ENCODE results near the gene INPP5F.
"Not testable (repeated sequence)": the region's sequence is repeated elsewhere in the genome, so short reads cannot be mapped to it uniquely, and the experiment has no call there.

Gene INPP5F

GRCh38 chr10:119783665-119784027 lies 57.8 kb downstream of the INPP5F start:
- H3K4me3 ChIP-seq (ENCODE audit: insufficient read length, low read depth), result no peak overlapping the region
- H3K9ac ChIP-seq (ENCODE audit: insufficient read length, low read depth), result no peak overlapping the region

GRCh38 chr10:119784340-119785067 lies 58.7 kb downstream of the INPP5F start:
- TF ChIP-seq YY1 (IDR thresholded peaks at IDR 0.05; ENCODE audit: insufficient read depth, insufficient read length), result no peak
- no peak for TF ChIP-seq SUZ12 (IDR thresholded peaks at IDR 0.05; ENCODE audit: extremely low read depth, insufficient read depth, insufficient read length)
- no peak for TF ChIP-seq ZNF274 (IDR thresholded peaks at IDR 0.05; ENCODE audit: low read depth, low read length)
- DNase-seq (ENCODE audit: low read depth, low spot score), result no peak
- H3K4me1 ChIP-seq (ENCODE audit: insufficient read depth, insufficient read length), result peaks cover 3% of the 10 kb centered on the region
- no peaks in the 10 kb centered on the region for H3K36me3 ChIP-seq (ENCODE audit: insufficient read depth, insufficient read length, low read length)
- H3K9me3 ChIP-seq (ENCODE audit: insufficient read depth, low read length), result no peaks in the 10 kb centered on the region
- H3K4me3 ChIP-seq (ENCODE audit: insufficient read length, low read depth), result no peak overlapping the region
- H3K9ac ChIP-seq (ENCODE audit: insufficient read length, low read depth), result no peak overlapping the region
- no peaks in the 10 kb centered on the region for H3K27me3 ChIP-seq (ENCODE audit: insufficient read depth, insufficient read length)

More at GRCh38 chr10:119783665-119784027, 57.8 kb downstream of the INPP5F start:
- DNase-seq (ENCODE audit: low read depth, low spot score), result no peak
- no peaks in the 10 kb centered on the region for H3K27me3 ChIP-seq (ENCODE audit: insufficient read depth, insufficient read length)
- TF ChIP-seq ZNF274 (IDR thresholded peaks at IDR 0.05; ENCODE audit: low read depth, low read length) (no peak), SUZ12 (IDR thresholded peaks at IDR 0.05; ENCODE audit: extremely low read depth, insufficient read depth, insufficient read length) (no peak), YY1 (IDR thresholded peaks at IDR 0.05; ENCODE audit: insufficient read depth, insufficient read length) (no peak)
- peaks cover 3% of the 10 kb centered on the region for H3K4me1 ChIP-seq (ENCODE audit: insufficient read depth, insufficient read length)
- H3K36me3 ChIP-seq (ENCODE audit: insufficient read depth, insufficient read length, low read length), result no peaks in the 10 kb centered on the region
- no peaks in the 10 kb centered on the region for H3K9me3 ChIP-seq (ENCODE audit: insufficient read depth, low read length)

GRCh38 chr10:119786117-119786769 lies 60.4 kb downstream of the INPP5F start:
- H3K4me3 ChIP-seq (ENCODE audit: insufficient read length, low read depth), result no peak overlapping the region

GRCh38 chr10:119795101-119795500 lies 69.3 kb downstream of the INPP5F start:
- not testable (repeated sequence) for H3K9me3 ChIP-seq (ENCODE audit: insufficient read depth, low read length); H3K27me3 ChIP-seq (ENCODE audit: insufficient read depth, insufficient read length); H3K9ac ChIP-seq (ENCODE audit: insufficient read length, low read depth); H3K4me1 ChIP-seq (ENCODE audit: insufficient read depth, insufficient read length); DNase-seq (ENCODE audit: low read depth, low spot score); H3K4me3 ChIP-seq (ENCODE audit: insufficient read length, low read depth)
- peaks cover 11% of the 10 kb centered on the region for H3K36me3 ChIP-seq (ENCODE audit: insufficient read depth, insufficient read length, low read length)

More at GRCh38 chr10:119786117-119786769, 60.4 kb downstream of the INPP5F start:
- TF ChIP-seq ZNF274 (IDR thresholded peaks at IDR 0.05; ENCODE audit: low read depth, low read length), result no peak
- TF ChIP-seq SUZ12 (IDR thresholded peaks at IDR 0.05; ENCODE audit: extremely low read depth, insufficient read depth, insufficient read length), result no peak
- no peak for TF ChIP-seq YY1 (IDR thresholded peaks at IDR 0.05; ENCODE audit: insufficient read depth, insufficient read length)
- DNase-seq (ENCODE audit: low read depth, low spot score), result peak; percentile 64
- Histone ChIP-seq H3K27me3 (ENCODE audit: insufficient read depth, insufficient read length) (no peaks in the 10 kb centered on the region), H3K36me3 (ENCODE audit: insufficient read depth, insufficient read length, low read length) (no peaks in the 10 kb centered on the region), H3K9me3 (ENCODE audit: insufficient read depth, low read length) (no peaks in the 10 kb centered on the region), H3K9ac (ENCODE audit: insufficient read length, low read depth) (no peak overlapping the region), H3K4me1 (ENCODE audit: insufficient read depth, insufficient read length) (peaks cover 3% of the 10 kb centered on the region)

- H3K4me3 ChIP-seq (ENCODE audit: insufficient read length, low read depth), result no peak overlapping the region
- H3K27me3 ChIP-seq (ENCODE audit: insufficient read depth, insufficient read length), result no peaks in the 10 kb centered on the region
- H3K9me3 ChIP-seq (ENCODE audit: insufficient read depth, low read length), result no peaks in the 10 kb centered on the region
- no peak overlapping the region for H3K9ac ChIP-seq (ENCODE audit: insufficient read length, low read depth)
- H3K4me1 ChIP-seq (ENCODE audit: insufficient read depth, insufficient read length), result no peaks in the 10 kb centered on the region
- TF ChIP-seq YY1 (IDR thresholded peaks at IDR 0.05; ENCODE audit: insufficient read depth, insufficient read length) (no peak), SUZ12 (IDR thresholded peaks at IDR 0.05; ENCODE audit: extremely low read depth, insufficient read depth, insufficient read length) (no peak), ZNF274 (IDR thresholded peaks at IDR 0.05; ENCODE audit: low read depth, low read length) (no peak)
- DNase-seq (ENCODE audit: low read depth, low spot score), result no peak
- peaks cover 11% of the 10 kb centered on the region for H3K36me3 ChIP-seq (ENCODE audit: insufficient read depth, insufficient read length, low read length)
These were observed 70.2 kb downstream of the INPP5F start for GRCh38 chr10:119796039-119796438.

- H3K9me3 ChIP-seq (ENCODE audit: insufficient read depth, low read length), result no peaks in the 10 kb centered on the region
- H3K36me3 ChIP-seq (ENCODE audit: insufficient read depth, insufficient read length, low read length), result peaks cover 21% of the 10 kb centered on the region
- no peak for TF ChIP-seq YY1 (IDR thresholded peaks at IDR 0.05; ENCODE audit: insufficient read depth, insufficient read length)
- no peak for TF ChIP-seq ZNF274 (IDR thresholded peaks at IDR 0.05; ENCODE audit: low read depth, low read length)
- no peak for TF ChIP-seq SUZ12 (IDR thresholded peaks at IDR 0.05; ENCODE audit: extremely low read depth, insufficient read depth, insufficient read length)
- H3K4me3 ChIP-seq (ENCODE audit: insufficient read length, low read depth), result no peak overlapping the region
- H3K4me1 ChIP-seq (ENCODE audit: insufficient read depth, insufficient read length), result no peaks in the 10 kb centered on the region
- no peak overlapping the region for H3K9ac ChIP-seq (ENCODE audit: insufficient read length, low read depth)
- no peaks in the 10 kb centered on the region for H3K27me3 ChIP-seq (ENCODE audit: insufficient read depth, insufficient read length)
- DNase-seq (ENCODE audit: low read depth, low spot score), result no peak
These were observed 75.3 kb downstream of the INPP5F start for GRCh38 chr10:119801176-119801575.

- Histone ChIP-seq H3K36me3 (ENCODE audit: insufficient read depth, insufficient read length, low read length) (peaks cover 14% of the 10 kb centered on the region), H3K9ac (ENCODE audit: insufficient read length, low read depth) (no peak overlapping the region), H3K4me1 (ENCODE audit: insufficient read depth, insufficient read length) (no peaks in the 10 kb centered on the region), H3K4me3 (ENCODE audit: insufficient read length, low read depth) (no peak overlapping the region), H3K27me3 (ENCODE audit: insufficient read depth, insufficient read length) (no peaks in the 10 kb centered on the region), H3K9me3 (ENCODE audit: insufficient read depth, low read length) (no peaks in the 10 kb centered on the region)
- no peak for DNase-seq (ENCODE audit: low read depth, low spot score)
- TF ChIP-seq ZNF274 (IDR thresholded peaks at IDR 0.05; ENCODE audit: low read depth, low read length) (no peak), SUZ12 (IDR thresholded peaks at IDR 0.05; ENCODE audit: extremely low read depth, insufficient read depth, insufficient read length) (no peak), YY1 (IDR thresholded peaks at IDR 0.05; ENCODE audit: insufficient read depth, insufficient read length) (no peak)
These were observed 76.2 kb downstream of the INPP5F start for GRCh38 chr10:119801998-119802538.

All from NT2/D1 (cell line).